Measurements from ENCODE around the gene AZIN2.
A peak's percentile ranks its signal among the peaks of the same experiment; 100 is the strongest.
"Not testable (repeated sequence)": the region's sequence is repeated elsewhere in the genome, so short reads cannot be mapped to it uniquely, and the experiment has no call there.

The AZIN2 gene

DNA sequence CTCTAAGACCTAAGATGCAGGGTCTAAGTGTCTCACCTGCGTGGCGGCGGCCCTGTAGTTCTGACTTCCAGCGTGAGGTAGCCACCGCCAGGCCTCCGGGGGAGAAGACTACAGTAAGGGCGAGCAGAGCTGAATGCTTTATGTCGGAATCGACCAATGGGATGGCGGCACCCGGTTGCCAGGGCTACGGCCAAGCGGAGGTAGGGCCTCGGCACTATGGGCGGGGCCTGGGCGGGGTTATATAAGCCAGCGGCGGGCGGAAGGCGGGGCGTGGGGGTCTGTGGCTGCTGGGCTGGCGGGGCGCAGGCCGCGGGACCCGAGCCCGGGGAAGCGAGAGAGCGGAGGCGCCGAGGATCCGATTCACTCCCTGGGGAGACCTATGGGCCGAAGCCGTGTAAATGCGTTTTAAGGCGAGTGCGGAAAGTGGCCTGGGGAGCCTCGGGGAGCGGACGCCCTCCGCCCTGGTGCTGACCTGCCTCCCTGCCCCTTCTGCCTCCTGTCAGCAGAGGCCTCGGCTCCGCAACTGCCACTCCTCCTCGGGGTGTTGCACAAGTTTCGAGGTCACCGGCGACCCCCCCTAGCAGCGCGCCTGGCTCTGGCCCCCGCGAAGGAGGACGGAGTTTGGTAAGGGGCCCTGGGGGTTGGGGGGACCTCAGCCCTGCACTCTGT is at the start of gene AZIN2:
Gene AZIN2, plus strand, starts transcription at position 269 of the 669 bp plus-strand sequence. CDS start 1,097 bp downstream, outside the sequence.
- peak; percentile 88 for FAIRE-seq
- peak; percentile 84 for DNase-seq (ENCODE audit: extremely low spot score, insufficient read length, low read depth)

DNA sequence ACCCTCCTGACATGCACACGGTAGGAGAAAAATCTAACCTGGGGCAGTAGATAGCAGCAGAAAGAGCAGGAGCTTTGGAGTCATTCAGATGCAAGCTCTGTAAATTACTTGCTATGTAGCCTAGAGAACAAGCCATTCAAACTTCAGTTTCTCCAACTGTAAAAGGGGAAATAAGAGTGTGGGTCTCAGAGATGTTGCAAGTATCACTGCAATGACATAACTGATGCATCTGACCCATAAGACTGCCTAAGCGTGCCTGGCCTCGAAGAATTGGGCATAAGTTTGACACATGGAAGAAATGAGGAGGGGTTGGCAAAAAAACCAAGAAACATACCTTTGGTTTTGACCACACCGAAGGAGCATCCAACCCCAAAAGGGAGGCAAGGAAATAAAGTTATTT is 49.4 kb upstream of the AZIN2 start:
- DNase-seq (ENCODE audit: extremely low spot score, insufficient read length, low read depth) (no peak), FAIRE-seq (no peak)

DNA sequence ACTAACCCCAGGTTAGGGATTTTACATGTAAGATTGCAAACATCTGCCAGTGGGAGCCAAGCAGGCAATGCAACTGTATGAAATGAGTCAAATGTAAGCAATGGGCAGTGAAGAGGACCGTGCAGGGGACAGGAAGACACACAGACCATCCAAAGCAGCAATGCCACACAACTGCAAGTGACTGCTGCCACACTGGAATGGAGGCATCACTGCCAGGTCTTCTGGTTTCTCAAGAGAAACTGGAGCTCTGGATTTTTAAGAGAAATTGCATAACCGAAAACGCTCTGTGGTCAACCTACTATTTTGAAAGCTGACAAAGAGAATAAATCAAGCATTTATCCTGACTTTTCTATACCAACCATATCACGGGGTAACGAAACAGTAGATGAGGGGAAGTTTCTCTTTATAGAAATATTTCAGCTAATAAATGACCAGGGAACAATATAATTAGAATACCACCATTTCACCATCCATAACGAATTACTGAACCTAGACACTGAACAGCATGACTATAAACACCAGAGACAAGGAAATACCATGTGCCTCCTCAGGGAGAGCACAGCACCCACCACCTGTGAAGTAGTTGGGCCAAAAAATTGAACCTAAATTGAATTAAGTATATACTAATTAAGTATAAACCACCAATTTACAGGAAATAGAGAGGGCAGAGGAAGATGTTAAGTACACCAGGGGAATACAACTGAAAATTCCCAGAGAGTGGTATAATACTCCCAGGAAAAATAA is 48.7 kb upstream of the AZIN2 start:
- FAIRE-seq (no peak), DNase-seq (ENCODE audit: extremely low spot score, insufficient read length, low read depth) (no peak)

DNA sequence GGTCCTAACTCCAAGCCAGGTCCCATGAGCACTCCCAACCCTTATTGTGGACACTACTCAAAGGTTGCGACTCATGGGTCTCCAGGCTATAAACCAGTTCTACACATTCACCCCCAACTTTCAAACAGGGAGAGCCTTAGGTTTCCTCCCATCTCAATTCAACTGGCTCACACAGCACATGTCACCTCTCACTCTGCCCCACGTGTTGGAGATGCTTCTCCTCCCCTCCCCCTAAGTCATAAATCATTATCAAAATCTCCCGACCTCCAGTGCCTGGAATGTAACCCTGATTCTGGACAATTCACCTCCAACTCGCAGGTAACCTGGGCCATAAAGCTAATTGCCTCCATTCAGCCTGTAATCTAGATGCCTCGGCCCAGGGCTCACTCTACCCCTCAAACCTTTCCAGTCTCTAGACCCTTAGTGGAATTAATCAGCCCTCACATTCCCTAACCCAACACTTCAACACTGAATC is 44.9 kb upstream of the AZIN2 start:
- no peak for FAIRE-seq
- DNase-seq (ENCODE audit: extremely low spot score, insufficient read length, low read depth): no peak

DNA sequence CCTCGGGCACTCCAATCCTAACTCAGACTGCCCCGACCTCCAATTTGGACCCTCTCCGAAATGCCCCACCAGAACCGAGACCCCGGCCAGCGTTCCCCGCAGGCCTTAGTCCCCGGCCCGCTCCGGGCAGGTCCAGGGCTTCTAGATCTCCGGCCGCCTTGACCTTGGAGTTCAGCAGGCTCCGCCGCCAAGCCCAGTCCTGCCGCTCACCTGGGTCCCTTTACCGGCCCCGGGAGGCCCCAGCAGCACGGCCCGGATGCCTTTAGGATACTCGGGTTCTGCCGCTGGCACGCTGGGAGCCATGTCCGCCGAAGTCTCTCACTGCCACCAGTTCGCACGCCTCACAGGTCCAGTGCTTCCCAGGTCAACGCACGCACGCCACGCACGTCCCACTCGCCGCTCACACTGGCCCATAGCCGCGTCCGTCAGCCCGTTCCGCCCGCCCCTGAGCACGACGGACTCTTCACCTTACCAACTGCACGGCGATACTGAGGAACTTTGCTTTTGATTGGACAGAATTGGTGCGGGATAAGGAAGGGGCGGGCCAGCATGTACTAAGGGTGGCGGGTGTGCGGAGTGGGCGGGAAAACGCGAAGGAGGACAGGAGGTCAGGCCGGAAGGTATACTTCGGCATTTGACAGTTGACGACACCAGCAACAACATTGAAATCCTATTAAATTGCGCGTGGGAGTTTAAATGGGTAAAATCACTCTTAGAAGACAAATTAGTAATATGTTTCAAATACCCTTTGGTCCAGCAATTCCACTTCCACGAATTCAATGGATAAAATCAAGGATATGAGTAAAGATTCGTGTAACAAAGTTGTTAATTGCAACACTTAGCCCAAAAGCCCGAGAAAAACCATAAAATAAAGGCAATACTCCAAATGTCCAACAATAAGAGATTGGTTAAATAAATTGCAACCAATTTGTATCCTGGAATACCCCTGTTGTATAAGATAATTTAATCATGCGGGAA is 44.1 kb upstream of the AZIN2 start, which contains the start of gene AK2:
Gene AK2, minus strand, starts transcription at position 358 of the 978 bp plus-strand sequence. Its CDS starts 55 bp downstream, at position 303.
- FAIRE-seq (peak; percentile 97), DNase-seq (ENCODE audit: extremely low spot score, insufficient read length, low read depth) (peak; percentile 98)

DNA sequence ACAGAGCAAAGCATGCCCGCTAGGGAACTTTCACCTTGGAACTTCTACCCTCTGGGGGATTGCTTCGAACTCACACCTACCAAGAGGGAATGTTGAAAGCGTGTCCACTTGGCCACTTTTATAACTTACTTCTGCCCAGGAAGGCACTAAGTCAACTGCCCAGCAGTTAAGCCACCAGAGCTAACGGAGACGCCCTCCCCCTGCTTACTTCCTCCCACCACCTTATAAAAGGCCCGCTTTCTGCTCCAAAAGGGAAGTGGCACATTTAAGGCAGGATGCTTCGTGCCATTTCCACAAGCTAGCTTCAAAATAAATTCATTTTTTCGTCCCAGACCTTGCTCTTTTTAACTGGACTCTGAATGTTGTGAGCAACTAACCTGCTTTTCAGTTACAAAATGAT is 41.1 kb upstream of the AZIN2 start:
- DNase-seq (ENCODE audit: extremely low spot score, insufficient read length, low read depth): no peak
- no peak for FAIRE-seq

DNA sequence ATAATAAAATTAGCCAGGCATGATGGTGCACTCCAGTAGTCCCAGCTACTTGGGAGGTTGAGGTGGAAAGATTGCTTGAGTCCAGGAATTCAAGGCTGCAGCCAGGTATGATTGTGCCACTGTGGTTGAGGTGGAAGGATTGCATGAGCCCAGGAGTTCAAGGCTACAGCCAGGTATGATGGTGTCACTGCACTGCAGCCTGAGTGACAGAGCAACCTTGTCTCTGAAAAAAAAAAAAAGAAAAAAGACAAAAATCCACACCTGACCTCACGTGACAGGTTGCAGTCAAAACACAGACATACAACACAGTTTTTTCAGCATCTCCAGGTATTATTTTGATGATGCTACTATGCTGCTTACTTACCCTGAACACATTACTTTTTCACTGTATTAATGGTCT is 39.9 kb upstream of the AZIN2 start:
- DNase-seq (ENCODE audit: extremely low spot score, insufficient read length, low read depth): no peak

DNA sequence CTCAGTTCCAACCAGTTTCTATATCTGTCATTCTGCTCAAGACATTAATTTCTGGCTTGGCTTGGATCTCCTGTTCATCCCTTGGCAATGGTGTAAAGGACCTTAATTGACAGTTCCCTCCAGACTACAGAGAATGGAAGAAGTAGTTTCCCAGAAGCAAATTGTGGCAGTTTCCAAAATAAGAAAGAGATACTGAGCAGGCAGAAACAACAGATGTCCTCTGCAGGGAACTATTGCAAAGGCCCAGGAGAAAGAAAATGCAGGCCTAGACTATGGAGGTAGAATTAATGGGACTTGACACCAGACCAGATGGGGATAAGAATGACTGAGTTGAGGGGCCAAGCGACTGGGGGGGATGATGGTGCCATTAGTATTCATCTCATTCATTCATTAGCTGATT is 38.1 kb upstream of the AZIN2 start:
- FAIRE-seq (no peak), DNase-seq (ENCODE audit: extremely low spot score, insufficient read length, low read depth) (no peak)

More for the DNA sequence above, 39.9 kb upstream of the AZIN2 start:
- FAIRE-seq: no peak

DNA sequence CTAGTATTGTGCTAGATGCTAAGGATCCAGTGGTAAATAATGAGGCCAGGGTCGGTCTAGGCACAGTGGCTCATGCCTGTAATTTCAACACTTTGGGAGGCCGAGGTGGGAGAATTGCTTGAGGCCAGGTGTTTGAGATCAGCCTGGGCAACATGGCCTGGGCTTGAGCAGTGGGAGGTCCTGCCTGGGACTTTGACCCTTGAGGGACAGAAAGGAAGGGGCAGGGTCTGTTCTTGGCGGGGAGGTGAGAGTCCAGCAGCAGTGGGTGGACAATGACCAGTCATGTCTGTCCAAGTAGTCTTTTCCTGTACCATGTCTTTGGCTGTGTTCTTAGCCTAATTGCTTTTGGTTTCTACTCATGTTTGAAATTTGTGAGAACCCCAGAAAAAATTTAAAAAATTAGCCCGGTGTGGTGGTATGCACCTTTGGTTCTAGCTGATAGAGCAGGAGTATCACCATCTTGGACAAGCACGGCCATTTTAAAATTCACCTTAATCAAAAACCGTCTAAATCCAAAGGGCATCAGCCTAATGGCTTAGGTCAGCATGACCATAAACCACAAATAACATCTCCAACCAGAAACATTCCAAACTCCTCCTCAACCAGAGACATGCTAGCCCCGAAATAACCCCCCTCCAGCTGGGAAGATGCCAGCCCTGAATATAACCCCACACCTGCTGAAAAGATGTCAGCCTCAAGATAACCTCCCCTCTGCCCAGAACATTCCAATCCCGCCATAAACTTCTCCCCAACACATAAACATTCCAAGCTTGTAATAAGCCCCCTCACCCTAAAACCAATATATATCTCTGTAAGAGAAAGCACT is 37.5 kb upstream of the AZIN2 start:
- FAIRE-seq: no peak
- no peak for DNase-seq (ENCODE audit: extremely low spot score, insufficient read length, low read depth)

DNA sequence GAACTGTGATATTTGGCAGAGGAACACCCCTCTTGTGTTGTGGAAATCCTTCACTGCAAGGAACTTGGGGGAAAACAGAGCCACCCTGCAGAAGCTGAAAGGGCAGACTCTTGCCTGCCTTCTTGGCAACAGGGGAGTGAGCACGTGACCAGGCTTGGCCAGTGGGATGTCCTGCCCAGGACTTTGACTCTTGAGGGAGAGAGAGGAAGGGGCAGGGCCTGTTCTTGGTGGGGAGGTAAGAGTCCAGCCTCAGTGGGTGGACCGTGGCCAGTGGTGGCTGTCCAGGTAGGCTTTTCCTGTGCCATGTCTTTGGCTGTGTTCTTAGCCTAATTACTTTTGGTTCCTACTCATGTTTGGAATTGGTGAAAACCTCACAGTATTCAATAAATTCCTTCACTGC is 35.7 kb upstream of the AZIN2 start:
- no peak for DNase-seq (ENCODE audit: extremely low spot score, insufficient read length, low read depth)
- FAIRE-seq: no peak

DNA sequence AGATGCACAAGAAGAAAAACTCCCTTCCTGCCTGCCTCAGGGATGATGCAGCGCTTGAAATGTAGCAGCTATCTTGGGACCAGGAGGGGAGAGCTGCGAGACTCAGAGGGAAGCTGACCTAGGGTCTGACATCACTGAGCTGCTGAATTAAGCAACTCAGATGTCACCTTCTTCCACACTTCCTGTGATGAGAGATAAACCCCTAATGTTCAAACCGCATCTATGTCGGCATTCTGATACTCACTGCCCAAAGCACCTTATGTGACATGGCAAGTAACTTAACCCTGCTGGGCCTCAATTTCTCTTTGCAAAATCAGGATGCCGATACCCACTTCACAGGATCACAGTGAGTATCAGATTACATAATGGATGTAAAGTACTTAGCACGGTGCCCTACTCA is 35.1 kb upstream of the AZIN2 start:
- DNase-seq (ENCODE audit: extremely low spot score, insufficient read length, low read depth): no peak
- FAIRE-seq: no peak

DNA sequence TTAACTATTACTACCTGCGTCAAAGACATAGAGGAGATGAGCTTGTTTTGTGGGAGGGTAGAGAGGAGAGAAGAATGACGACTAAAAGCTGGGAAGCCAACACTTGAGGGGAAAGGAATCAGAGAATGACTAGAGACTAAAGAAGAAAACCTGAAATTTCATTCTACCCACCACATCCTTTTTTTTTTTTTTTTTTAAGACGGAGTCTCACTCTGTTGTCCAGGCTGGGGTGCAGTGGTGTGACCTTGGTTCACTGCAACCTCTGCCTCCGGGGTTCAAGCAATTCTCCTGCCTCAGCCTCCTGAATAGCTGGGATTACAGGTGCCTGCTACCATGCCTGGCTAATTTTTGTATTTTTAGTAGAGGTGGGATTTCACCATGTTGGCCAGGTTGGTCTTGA is 34.7 kb upstream of the AZIN2 start:
- not testable (repeated sequence) for FAIRE-seq; DNase-seq (ENCODE audit: extremely low spot score, insufficient read length, low read depth)

DNA sequence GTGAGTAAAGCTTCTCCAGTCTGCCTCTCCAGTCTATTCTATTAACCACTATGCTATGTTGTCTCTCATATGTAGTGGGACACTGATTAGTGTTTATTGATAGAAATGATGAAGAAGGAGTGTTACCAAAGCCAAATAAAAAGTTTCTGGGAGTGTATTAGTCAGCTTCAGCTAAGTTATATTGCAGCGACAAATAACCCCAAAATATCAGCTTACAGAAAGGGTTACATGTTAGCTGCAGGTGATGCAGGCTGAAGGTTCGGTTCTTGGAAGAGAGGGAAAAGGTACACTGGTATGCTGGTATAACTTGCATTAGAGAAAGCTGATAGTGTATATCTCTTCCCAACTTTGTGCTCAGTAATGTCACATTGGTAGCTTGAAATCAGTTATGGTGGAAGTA is 33.7 kb upstream of the AZIN2 start:
- FAIRE-seq (no peak), DNase-seq (ENCODE audit: extremely low spot score, insufficient read length, low read depth) (no peak)

DNA sequence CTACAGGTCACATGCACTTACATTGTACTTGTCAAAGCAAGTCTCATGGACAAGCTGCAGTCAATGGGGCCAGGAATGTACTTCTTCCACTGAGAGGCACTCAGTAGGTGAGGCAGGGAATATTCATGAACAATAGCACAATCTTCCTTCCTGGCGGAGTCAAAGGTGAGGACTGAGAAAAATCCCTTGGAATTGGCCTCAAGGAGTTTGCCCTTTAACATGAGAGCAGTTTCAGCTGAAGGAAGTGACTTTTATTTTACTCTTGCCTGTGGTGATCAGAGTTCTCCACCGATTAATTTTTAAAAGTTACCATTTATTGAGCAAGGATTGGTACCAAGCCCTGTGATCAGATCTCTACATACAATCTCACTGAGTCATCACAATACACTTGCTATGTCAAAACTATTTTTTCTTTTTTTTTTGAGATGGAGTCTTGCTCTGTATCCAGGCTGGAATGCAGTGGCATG is 33.1 kb upstream of the AZIN2 start:
- no peak for DNase-seq (ENCODE audit: extremely low spot score, insufficient read length, low read depth)
- no peak for FAIRE-seq

DNA sequence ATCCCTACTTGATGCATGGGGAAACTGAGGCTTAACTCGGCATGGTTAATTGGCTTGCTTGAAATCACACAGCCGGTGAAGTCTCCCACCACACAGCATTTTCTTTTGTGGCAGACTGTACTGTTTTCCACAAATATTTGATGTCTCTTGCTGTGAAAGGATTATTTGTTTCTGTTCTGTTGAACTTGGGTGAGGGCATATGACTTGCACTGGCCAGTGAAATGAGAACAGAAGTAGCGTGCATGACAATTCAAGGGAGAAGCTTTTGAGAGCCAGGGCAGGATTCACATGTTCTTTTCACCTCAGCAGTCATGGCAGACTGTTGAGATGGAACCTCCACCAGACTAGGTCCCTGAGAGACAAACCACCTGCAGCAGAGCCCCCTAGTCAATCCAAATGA is 32.5 kb upstream of the AZIN2 start:
- DNase-seq (ENCODE audit: extremely low spot score, insufficient read length, low read depth) (no peak), FAIRE-seq (no peak)

DNA sequence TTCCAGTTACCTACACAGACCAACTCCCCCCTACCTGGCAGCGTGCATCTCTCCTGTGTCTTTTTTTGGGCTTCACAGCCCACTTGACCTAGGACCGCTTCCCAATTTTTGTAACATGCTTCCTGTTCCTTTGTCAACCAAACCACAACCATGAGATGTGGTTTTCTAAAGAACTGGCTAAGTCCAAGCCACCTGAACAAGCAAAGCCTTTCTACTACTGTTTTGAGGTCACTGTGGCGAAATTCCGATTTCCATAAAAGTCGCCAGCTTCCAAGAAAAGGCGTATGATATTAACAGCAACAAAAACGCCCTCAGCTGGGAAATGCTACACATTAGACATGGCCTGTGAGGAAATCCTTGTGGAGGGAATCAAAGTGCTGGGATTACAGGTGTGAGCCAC is 31.6 kb upstream of the AZIN2 start:
- FAIRE-seq (no peak), DNase-seq (ENCODE audit: extremely low spot score, insufficient read length, low read depth) (no peak)

DNA sequence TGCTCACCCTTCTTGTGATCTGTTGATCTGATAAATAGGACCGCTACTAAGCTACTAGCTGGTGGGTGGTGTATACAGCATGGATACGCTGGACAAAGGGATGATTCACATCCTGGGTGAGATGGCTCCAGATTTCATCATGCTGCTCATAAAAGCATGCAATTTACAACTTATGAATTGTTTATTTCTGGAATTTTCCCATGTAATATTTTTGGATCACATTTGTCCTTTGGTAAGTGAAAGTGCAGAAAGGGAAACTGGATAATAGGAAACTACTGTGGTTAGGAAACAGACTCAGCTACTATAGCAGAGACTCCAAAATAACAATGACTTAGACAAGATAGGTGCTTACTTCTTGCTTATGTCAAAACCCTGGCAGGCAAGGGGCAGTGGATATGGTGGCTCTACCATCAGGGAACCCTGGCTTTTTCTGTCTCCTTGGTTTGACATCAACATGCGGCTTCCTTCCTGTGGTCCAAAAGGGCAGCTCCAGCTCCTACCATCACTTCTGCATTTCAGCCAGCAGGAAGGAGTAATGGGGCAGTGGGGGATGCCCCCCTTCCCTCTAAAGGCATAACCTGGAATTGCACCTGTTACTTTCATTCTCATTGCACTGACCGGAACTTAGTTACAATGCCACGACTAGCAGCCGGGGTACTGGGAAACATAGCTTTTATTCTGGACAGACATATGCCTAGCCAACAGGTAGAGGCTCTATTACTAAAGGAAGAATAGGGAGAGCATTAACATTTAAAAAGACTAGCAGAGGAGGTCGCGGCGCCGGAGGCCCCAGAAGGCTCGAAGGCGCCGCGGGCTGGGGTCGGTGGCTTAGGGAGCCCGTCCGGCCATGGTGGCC is 30.5 kb upstream of the AZIN2 start:
- FAIRE-seq (no peak), DNase-seq (ENCODE audit: extremely low spot score, insufficient read length, low read depth) (no peak)

DNA sequence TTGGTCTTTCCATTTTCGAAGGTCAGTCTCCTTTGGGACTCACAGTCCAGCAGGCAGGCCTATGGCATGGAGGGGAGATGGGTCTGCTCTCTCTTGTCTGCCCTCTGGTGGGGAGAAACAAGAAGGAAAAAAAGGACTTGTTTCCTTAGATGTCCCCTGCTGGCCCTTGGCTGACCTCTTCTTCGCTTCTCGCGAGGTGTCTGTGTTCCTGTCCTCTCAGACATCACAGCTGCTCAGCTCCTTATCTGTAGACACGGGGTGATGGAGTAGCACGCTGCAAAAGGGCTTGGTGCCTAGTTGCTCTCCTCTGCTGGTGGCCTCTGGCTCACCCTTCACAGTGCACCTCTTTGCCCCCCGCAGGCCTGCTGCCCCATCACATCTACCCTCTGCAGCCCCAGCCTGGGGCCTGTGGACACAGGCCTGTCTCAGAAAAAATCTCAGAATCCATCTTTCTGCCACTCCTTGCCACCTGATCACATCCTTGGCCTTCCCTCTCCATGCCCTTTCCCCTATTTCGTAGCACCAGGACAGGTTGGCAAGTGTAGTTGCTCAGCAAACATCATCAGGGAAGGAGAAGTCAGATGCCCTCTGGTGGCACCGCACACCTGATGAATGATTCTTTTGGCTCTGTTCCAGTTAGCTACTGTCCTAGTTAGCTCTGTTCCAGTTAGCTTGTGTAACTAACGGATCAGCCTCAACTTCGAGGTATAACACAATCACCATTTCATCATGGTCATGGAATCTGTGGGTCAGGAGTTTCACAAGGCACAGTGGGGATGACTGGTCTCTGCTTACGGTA is 25.5 kb upstream of the AZIN2 start:
- peak; percentile 85 for FAIRE-seq

More for the DNA sequence above, 25.5 kb upstream of the AZIN2 start:
- DNase-seq (ENCODE audit: extremely low spot score, insufficient read length, low read depth): no peak
